Kidney (tissue), 14 donors: ENCODE measurements around the gene LCE2D. TPM values are rescaled to one million over a fixed set of nuclear protein-coding genes. Genes with fewer than 3 reads are reported as not detected.

Experiments used
- DNase-seq, 5 donors: peaks; one replicate each; pipeline ENCODE4 v3.0.0-alpha.2; 2013 to 2020
- FAIRE-seq: peaks from 2 replicates; lab custom pipeline; 2012; peaks lifted over from hg19 to GRCh38; lab: Jason Lieb, UNC
- H3K27ac ChIP-seq, 2 donors: one replicate each; pipeline ENCODE4 v1.7.0; 2013; ENCODE audit warnings: low read depth in 2 of 2, low read length in 2 of 2, inconsistent platforms in 1 of 2
- H3K27me3 ChIP-seq: one replicate; pipeline ENCODE4 v1.7.1; 2013; ENCODE audit warnings: low read length, inconsistent platforms; ENCODE audit not compliant: control insufficient read depth, insufficient read depth
- H3K36me3 ChIP-seq, 3 donors: one replicate each; pipeline versions ENCODE4 v1.7.0 to v1.7.1; 2013; ENCODE audit warnings: low read length in 3 of 3, control low read depth in 1 of 3, inconsistent platforms in 1 of 3; ENCODE audit not compliant: insufficient read depth in 3 of 3, control insufficient read depth in 2 of 3
- H3K4me1 ChIP-seq, 3 donors: one replicate each; pipeline versions ENCODE4 v1.7.0 to v1.7.1; 2013; ENCODE audit warnings: low read length in 3 of 3, inconsistent platforms in 1 of 3, low read depth in 1 of 3; ENCODE audit not compliant: control insufficient read depth in 2 of 3, insufficient read depth in 2 of 3
- H3K4me3 ChIP-seq, 3 donors: one replicate each; pipeline versions ENCODE4 v1.7.0 to v1.8.1; 2013; ENCODE audit warnings: low read length in 3 of 3, control low read depth in 1 of 3, inconsistent platforms in 1 of 3
- H3K9ac ChIP-seq, 3 donors: one replicate each; pipeline versions ENCODE4 v1.7.0 to v1.7.1; 2013; ENCODE audit warnings: low read length in 3 of 3, control low read depth in 1 of 3, inconsistent platforms in 1 of 3
- H3K9me3 ChIP-seq, 3 donors: one replicate each; pipeline versions ENCODE4 v1.7.0 to v1.7.1; 2013; ENCODE audit warnings: low read length in 3 of 3, control low read depth in 1 of 3, inconsistent platforms in 1 of 3; ENCODE audit not compliant: control insufficient read depth in 2 of 3, insufficient read depth in 1 of 3
- CTCF ChIP-seq: IDR thresholded peaks from 3 replicates; pipeline ENCODE4 v1.5.1; 2012; ENCODE audit warnings: mild to moderate bottlenecking, moderate library complexity, borderline replicate concordance; ENCODE audit not compliant: insufficient read depth; ENCODE audit errors: extremely low read depth
- intact Hi-C: fragments of 100-400 bp; cut with DNase I; formaldehyde crosslinking; loops from one replicate; pipeline ENCODE4 v1.11.1; 2022
- polyA plus RNA-seq: library from polyadenylated mRNA; stranded (reverse); fragments of 350-450 nt; fragmentation: Illumina TruSeq; extraction: RNeasy Lipid Tissue Mini Kit (QIAGEN cat#74804); gene quantifications from one replicate; pipeline ENCODE4 v1.2.3, GENCODE V29; 2014; ENCODE audit warnings: low read depth, low replicate concordance; ENCODE audit not compliant: insufficient read depth
- total RNA-seq: library from RNA; stranded (reverse); fragmentation: NEBNext Ultra II Directional; extraction: Animal tissue kit (Norgen Biotek cat#: 25700); gene quantifications from one replicate; pipeline ENCODE4 v1.2.1, GENCODE V29; 2021
- donor health status: control.
- donor health status: control.
- donor health status: control.
- donor health status: control.
- donor health status: control.
- donor health status: DM: yes; HTN: yes; CAD: no.
- donor health status: Normal renal cell carcinoma (clear cell type).

The LCE2D gene
- total and polyA plus RNA-seq, 2 donors from 2014 or later: not detected

GRCh38 chr1:152643945-152644344 lies 19.2 kb upstream of the LCE2D start:
- DNase-seq: no peak
- Histone ChIP-seq H3K4me3 (no peak overlapping the region), H3K27ac (no peak overlapping the region), H3K4me1 (no peaks in the 10 kb centered on the region), H3K9me3 (no peaks in the 10 kb centered on the region), H3K9ac (no peak overlapping the region), H3K27me3 (no peaks in the 10 kb centered on the region), H3K36me3 (no peaks in the 10 kb centered on the region)
- intact Hi-C loops: no loop called here
- no peak for FAIRE-seq
- no peak for TF ChIP-seq CTCF

GRCh38 chr1:152645146-152645545 lies 18.0 kb upstream of the LCE2D start:
- Histone ChIP-seq H3K9ac (no peak overlapping the region), H3K27ac (no peak overlapping the region), H3K27me3 (no peaks in the 10 kb centered on the region), H3K4me3 (no peak overlapping the region), H3K36me3 (no peaks in the 10 kb centered on the region), H3K9me3 (no peaks in the 10 kb centered on the region), H3K4me1 (no peaks in the 10 kb centered on the region)
- FAIRE-seq (no peak), DNase-seq (no peak)
- no peak for TF ChIP-seq CTCF
- intact Hi-C loops: no loop called here

DNA sequence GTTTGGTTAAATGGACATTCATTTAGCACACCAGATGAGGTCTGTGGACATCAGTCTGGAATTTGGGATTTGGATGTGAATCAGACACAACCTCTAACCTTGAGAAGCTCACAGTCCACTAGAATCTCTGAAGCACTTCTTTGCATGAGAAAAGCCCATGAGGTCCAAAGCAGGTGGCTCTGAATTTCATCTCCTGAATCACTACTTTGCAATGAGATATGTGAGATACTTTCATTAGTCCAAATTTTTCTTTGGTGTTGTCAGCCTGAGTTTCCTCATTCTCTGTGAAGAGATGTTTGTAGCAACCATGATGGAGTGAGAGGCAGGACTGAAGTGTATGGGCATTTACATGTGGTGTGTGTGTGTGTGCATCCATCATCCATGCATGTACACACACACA lies 16.5 kb upstream of the LCE2D start:
- Histone ChIP-seq H3K4me3 (no peak overlapping the region), H3K27me3 (no peaks in the 10 kb centered on the region), H3K36me3 (no peaks in the 10 kb centered on the region), H3K9ac (no peak overlapping the region), H3K4me1 (no peaks in the 10 kb centered on the region), H3K27ac (no peak overlapping the region), H3K9me3 (no peaks in the 10 kb centered on the region)
- DNase-seq: no peak
- TF ChIP-seq CTCF: no peak
- no peak for FAIRE-seq
- intact Hi-C loops: no loop called here

GRCh38 chr1:152654110-152654509 lies 9.1 kb upstream of the LCE2D start:
- Histone ChIP-seq H3K27ac (no peak overlapping the region), H3K9ac (no peak overlapping the region), H3K27me3 (no peaks in the 10 kb centered on the region), H3K4me3 (no peak overlapping the region), H3K36me3 (no peaks in the 10 kb centered on the region), H3K4me1 (no peaks in the 10 kb centered on the region), H3K9me3 (no peaks in the 10 kb centered on the region)
- TF ChIP-seq CTCF: peak; percentile 50
- intact Hi-C loops: no loop called here
- DNase-seq (peak in 4 of 5 donors; percentile 51 to 79 (median 66)), FAIRE-seq (no peak)
